Stimulated activated CD4-positive, alpha-beta T cell treated with anti-CD3 and anti-CD28 coated beads, Interleukin-15, amount 100 ng/mL, for 48 hours (primary cell): Measurements from ENCODE around the gene TMEM269.
"Not testable (repeated sequence)": the region's sequence is repeated elsewhere in the genome, so short reads cannot be mapped to it uniquely, and the experiment has no call there.

Experiments used
- DNase-seq, 2 donors: peaks; one replicate each; pipeline ENCODE4 v3.0.0-alpha.2; 2020; ENCODE audit warnings: low read depth in 2 of 2

TMEM269 gene

GRCh38 chr1:42774928-42775526, 9.8 kb upstream of the TMEM269 start:
- no peak for DNase-seq

- no peak for DNase-seq
Observed at GRCh38 chr1:42776502-42776901, 8.3 kb upstream of the TMEM269 start.

- DNase-seq = no peak
Observed at GRCh38 chr1:42777852-42778251, 6.9 kb upstream of the TMEM269 start.

GRCh38 chr1:42779725-42780124, 5.1 kb upstream of the TMEM269 start:
- no peak for DNase-seq

GRCh38 chr1:42780176-42780575, 4.6 kb upstream of the TMEM269 start:
- no peak for DNase-seq

- DNase-seq = no peak
Observed at GRCh38 chr1:42783092-42783491, 1.7 kb upstream of the TMEM269 start.

GRCh38 chr1:42784547-42784945, 245 bp upstream of the TMEM269 start:
- DNase-seq = no peak

GRCh38 chr1:42786097-42786496, 1.3 kb downstream of the TMEM269 start:
- DNase-seq = no peak

- no peak for DNase-seq
Observed at GRCh38 chr1:42788021-42788420, 3.2 kb downstream of the TMEM269 start.

GRCh38 chr1:42793824-42794223, 9.0 kb downstream of the TMEM269 start:
- no peak for DNase-seq

- no peak for DNase-seq
Observed at GRCh38 chr1:42797414-42797813, 12.6 kb downstream of the TMEM269 start.

GRCh38 chr1:42797979-42798378, 13.2 kb downstream of the TMEM269 start:
- DNase-seq = no peak

GRCh38 chr1:42801832-42802473, 17.2 kb downstream of the TMEM269 start:
- no peak for DNase-seq

- DNase-seq = no peak
Observed at GRCh38 chr1:42806171-42806570, 21.4 kb downstream of the TMEM269 start.

GRCh38 chr1:42806593-42806992, 21.8 kb downstream of the TMEM269 start:
- no peak for DNase-seq

GRCh38 chr1:42807056-42807668, 22.4 kb downstream of the TMEM269 start:
- DNase-seq = no peak

- not testable (repeated sequence) for DNase-seq
Observed at GRCh38 chr1:42814815-42815214, 30.0 kb downstream of the TMEM269 start.

- peak in 1 of 2 donors; percentile 0 for DNase-seq
Observed at GRCh38 chr1:42815941-42816584, 31.3 kb downstream of the TMEM269 start.

GRCh38 chr1:42816585-42817439, 32.0 kb downstream of the TMEM269 start, which contains the start of the genes ERMAP and SVBP:
Gene ERMAP, plus strand, starts transcription at chr1:42817122. Its CDS starts 13,327 bp downstream, at chr1:42830449.
Gene SVBP, minus strand, starts transcription at chr1:42817397. Its CDS starts 853 bp downstream, at chr1:42816544.
- peak; percentile 88 to 91 for DNase-seq

- DNase-seq = no peak
Observed at GRCh38 chr1:42817440-42817767, 32.6 kb downstream of the TMEM269 start.

- no peak for DNase-seq
Observed at GRCh38 chr1:42817976-42818375, 33.2 kb downstream of the TMEM269 start.

- no peak for DNase-seq
Observed at GRCh38 chr1:42820813-42821212, 36.0 kb downstream of the TMEM269 start.
